SJCRH30 (cell line): ENCODE measurements around the gene PPM1L. TPM values are rescaled to one million over a fixed set of nuclear protein-coding genes. Genes with fewer than 3 reads are reported as not detected.

Experiments
- DNase-seq, 2 experiments: peaks; one replicate each; pipeline ENCODE4 v3.0.0-alpha.2; 2015 to 2020
- H3K27ac ChIP-seq: fragments of 250-450 bp; sonication (Bioruptor Pico); 2 replicates; pipeline ENCODE4 v1.5.1; 2020; ENCODE audit warnings: mild to moderate bottlenecking, moderate library complexity
- H3K27me3 ChIP-seq: fragments of 250-450 bp; sonication (Bioruptor Pico); 2 replicates; pipeline ENCODE4 v1.5.1; 2020; ENCODE audit warnings: mild to moderate bottlenecking, moderate library complexity
- H3K36me3 ChIP-seq: fragments of 250-450 bp; sonication (Bioruptor Pico); 2 replicates; pipeline ENCODE4 v1.5.1; 2020; ENCODE audit warnings: mild to moderate bottlenecking, moderate library complexity
- H3K4me1 ChIP-seq: fragments of 250-450 bp; sonication (Bioruptor Pico); 2 replicates; pipeline ENCODE4 v1.5.1; 2020; ENCODE audit warnings: mild to moderate bottlenecking, moderate library complexity
- H3K4me3 ChIP-seq: fragments of 250-450 bp; sonication (Bioruptor Pico); 2 replicates; pipeline ENCODE4 v1.5.1; 2020; ENCODE audit warnings: mild to moderate bottlenecking, moderate library complexity
- H3K9me3 ChIP-seq: fragments of 250-450 bp; sonication (Bioruptor Pico); replicated peaks from 2 replicates; pipeline ENCODE4 v1.5.1; 2020; ENCODE audit warnings: mild to moderate bottlenecking, moderate library complexity
- total RNA-seq: library from RNA; depleted of rRNA; stranded (reverse); fragments of >200 nt; shearing (Covaris generic); gene quantifications from 2 replicates; pipeline ENCODE4 v1.2.3, GENCODE V29; 2014

Gene PPM1L
- total RNA-seq, 1 experiment from 2014 or later, result 4.2 TPM

DNA sequence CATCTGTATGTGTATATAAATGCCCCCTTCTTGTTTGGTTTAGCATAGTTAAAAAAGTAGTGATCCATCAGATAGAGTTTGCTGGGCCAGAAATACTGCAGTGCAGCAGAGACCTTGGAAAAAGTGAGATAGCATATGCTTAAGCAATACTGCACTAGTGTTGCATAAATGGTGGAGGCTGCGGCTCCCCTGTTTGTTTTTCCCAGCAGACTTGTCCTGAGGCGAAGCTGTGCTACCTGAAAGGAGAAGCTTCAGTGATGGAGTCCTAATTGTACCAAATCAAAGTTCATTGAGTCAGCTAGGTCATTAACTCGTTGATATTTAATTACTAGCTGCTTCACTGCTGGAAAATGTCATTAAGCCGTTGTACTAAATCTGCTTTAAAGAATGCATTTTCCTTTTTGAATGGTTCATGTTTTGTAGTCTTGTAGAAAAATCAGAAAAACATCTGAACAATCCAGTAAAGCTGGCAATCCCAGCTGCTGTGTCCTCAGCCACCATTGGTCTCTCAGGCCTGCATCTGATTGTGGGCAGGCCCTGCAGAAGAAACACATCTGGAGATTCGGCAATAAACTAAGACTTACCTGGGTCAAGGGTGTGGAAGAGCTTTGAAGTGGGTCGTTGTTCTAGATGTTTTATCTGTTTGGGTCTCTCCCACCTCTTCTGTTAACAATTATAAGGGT is 179.5 kb downstream of the PPM1L start:
- no peaks in the 10 kb centered on the region for H3K27me3 ChIP-seq
- H3K27ac ChIP-seq, result no peak overlapping the region
- H3K4me1 ChIP-seq, result no peaks in the 10 kb centered on the region
- H3K4me3 ChIP-seq, result no peak overlapping the region
- no peaks in the 10 kb centered on the region for H3K36me3 ChIP-seq
- no peak for DNase-seq
- H3K9me3 ChIP-seq, result no peaks in the 10 kb centered on the region

DNA sequence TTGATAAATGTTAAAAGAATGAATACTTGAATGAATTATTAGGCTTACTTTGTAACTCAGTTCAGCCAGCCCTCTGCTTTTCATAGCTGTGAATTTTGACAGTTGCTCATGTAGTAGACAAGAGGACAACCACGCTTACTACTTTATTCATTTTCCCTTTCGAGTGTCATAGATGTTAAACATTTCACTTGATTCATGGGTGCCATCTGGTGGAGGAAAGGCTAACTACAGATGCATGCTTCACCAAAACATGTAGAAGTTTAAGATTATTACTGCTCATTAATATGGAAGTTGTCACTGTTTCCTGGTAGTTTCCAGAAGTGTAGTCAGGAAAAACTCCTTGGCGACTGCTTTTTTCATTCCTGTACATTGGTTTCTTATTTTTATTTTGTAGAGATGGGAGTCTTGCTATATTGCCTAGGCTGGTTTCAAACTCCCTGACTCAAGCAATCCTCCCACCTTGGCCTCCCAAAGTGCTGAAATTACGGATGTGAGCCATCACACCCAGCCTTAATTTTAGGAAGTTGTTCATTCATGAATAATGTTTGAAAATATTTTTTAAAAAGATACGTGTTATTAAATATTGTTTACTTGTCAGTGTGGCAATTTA is 186.0 kb downstream of the PPM1L start:
- Histone ChIP-seq H3K4me1 (no peaks in the 10 kb centered on the region), H3K9me3 (no peaks in the 10 kb centered on the region)
- peak; percentile 39 to 79 for DNase-seq

DNA sequence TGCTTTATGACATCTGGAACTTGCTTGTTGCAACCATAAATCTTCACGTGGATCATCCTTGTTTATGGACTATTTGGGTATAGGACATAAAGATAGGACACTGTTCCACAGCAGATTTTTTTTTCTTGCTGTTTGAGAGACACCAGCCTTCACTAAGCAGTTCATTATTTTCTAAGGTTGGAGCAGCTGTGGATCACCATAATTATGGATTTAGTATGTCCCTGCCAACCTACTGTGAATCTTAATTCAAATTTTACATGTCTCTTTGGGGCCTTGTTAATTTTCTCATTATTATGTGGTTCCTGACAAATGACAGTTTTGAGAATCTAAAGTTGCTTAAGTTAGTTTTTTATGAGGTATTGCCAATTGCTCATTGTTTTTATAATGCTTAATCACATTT is 188.0 kb downstream of the PPM1L start:
- Histone ChIP-seq H3K9me3 (no peaks in the 10 kb centered on the region), H3K27ac (no peak overlapping the region), H3K27me3 (no peaks in the 10 kb centered on the region), H3K4me3 (no peak overlapping the region), H3K4me1 (no peaks in the 10 kb centered on the region), H3K36me3 (no peaks in the 10 kb centered on the region)
- DNase-seq, result no peak

More for the DNA sequence above, 186.0 kb downstream of the PPM1L start:
- Histone ChIP-seq H3K4me3 (no peak overlapping the region), H3K27me3 (no peaks in the 10 kb centered on the region), H3K27ac (no peak overlapping the region), H3K36me3 (no peaks in the 10 kb centered on the region)

DNA sequence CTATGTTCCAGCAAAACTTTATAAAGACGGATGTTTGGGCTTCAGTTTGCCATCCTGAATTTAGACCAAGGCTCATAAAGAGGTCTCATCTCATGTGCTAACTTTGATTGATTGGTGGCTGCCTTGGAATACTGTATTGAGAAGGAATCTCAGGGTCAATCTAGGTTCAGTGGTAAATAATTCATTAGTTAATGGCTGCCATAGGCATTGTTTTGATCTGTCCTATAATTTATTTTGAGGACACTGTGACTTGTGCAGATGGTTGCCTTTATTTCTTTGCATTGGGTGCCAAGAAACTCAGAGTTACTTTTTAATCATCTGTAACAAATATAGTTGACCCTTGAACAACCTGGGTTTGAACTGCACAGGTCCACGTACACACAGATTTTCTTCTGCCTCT is 189.3 kb downstream of the PPM1L start:
- H3K27me3 ChIP-seq, result no peaks in the 10 kb centered on the region
- H3K9me3 ChIP-seq, result no peaks in the 10 kb centered on the region
- H3K27ac ChIP-seq, result no peak overlapping the region
- H3K4me1 ChIP-seq, result no peaks in the 10 kb centered on the region
- no peaks in the 10 kb centered on the region for H3K36me3 ChIP-seq
- H3K4me3 ChIP-seq, result no peak overlapping the region
- DNase-seq, result no peak

- no peaks in the 10 kb centered on the region for H3K36me3 ChIP-seq
- no peak overlapping the region for H3K27ac ChIP-seq
- no peaks in the 10 kb centered on the region for H3K9me3 ChIP-seq
- H3K4me1 ChIP-seq, result no peaks in the 10 kb centered on the region
- no peak overlapping the region for H3K4me3 ChIP-seq
- no peak for DNase-seq
- no peaks in the 10 kb centered on the region for H3K27me3 ChIP-seq
Observed at GRCh38 chr3:160948273-160948672, 192.2 kb downstream of the PPM1L start.

DNA sequence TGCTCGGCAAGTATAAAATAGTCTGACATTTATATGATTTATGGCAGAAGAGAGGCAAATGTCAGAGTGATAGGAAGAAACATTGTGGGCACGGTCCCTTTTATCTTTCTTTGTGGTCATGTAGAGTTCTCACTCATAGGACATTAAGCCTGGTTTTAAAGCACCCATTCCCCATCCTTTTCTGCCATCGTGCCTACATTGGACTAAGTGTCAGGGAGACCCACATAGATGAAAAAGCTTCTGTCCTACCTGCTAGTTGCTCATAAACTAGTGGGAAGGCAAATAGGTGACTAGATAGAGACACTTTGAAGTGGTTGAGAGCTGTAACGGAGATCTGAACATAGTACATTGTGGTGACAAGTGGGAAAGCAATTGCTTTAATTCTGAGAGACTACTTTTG is 193.4 kb downstream of the PPM1L start:
- Histone ChIP-seq H3K9me3 (no peaks in the 10 kb centered on the region), H3K27me3 (no peaks in the 10 kb centered on the region), H3K36me3 (no peaks in the 10 kb centered on the region), H3K4me1 (no peaks in the 10 kb centered on the region), H3K27ac (no peak overlapping the region), H3K4me3 (no peak overlapping the region)
- DNase-seq, result no peak

- H3K27ac ChIP-seq, result no peak overlapping the region
- no peak for DNase-seq
- H3K36me3 ChIP-seq, result no peaks in the 10 kb centered on the region
- H3K27me3 ChIP-seq, result no peaks in the 10 kb centered on the region
- H3K4me1 ChIP-seq, result no peaks in the 10 kb centered on the region
- H3K4me3 ChIP-seq, result no peak overlapping the region
- H3K9me3 ChIP-seq, result no peaks in the 10 kb centered on the region
Observed at GRCh38 chr3:160950542-160950941, 194.5 kb downstream of the PPM1L start.

DNA sequence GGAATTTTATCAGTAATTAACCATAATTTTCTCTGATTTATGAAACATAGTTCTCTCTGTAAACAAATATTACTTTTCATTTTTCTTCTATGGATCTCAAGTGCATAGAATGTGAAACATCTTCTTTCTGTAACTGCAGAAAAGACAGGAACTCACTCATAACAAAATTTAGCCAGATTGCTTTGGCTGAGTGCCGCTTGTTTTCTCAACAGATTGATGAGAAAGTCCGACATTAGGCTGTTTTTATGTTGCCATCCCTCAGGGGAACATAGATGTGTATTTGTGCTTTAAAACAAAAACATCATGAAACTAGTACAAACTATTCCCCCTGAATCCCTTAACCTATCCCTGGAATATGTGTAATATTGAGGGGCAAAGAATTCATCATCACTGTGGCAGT is 194.9 kb downstream of the PPM1L start:
- H3K27ac ChIP-seq, result no peak overlapping the region
- H3K9me3 ChIP-seq, result no peaks in the 10 kb centered on the region
- no peaks in the 10 kb centered on the region for H3K36me3 ChIP-seq
- no peaks in the 10 kb centered on the region for H3K27me3 ChIP-seq
- no peaks in the 10 kb centered on the region for H3K4me1 ChIP-seq
- no peak for DNase-seq
- H3K4me3 ChIP-seq, result no peak overlapping the region

DNA sequence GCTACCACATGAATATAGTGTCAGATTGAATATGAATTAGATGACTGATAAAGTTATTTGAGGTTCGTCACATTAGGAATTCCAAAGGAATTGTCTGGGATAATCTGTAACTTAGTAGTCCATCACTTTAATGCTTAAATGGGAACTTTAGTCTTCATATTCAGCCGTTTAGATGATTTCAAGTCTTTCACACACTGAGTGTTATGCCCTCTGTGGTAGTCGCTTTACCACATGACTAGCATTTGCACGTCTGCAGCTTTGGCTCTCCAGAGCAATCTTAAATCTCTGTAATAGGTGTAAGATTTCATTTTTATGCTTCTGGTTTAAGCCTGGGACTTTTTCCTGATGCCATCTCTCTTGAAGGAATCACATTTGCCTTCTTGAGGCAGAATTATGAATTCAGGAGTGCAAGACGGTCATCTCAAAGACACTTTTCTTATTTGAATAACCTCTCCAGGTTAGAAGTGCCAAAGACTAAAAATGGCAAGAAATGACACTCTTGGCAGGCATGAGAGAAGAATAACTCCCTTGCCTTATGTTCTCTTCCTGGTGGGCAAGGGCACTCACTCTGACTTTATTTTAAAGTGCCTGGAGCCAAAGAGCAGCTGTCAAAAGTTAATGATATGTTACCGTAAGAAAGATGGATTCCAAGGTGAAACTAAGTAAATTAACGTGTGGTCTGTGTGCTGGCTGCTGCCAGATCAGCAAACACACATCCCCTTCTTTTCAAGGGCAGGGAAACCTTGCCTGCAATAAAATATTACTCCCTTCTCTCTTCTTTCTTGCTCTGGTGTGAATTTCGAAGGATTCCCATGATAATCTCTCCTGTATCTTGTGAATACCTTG is 195.8 kb downstream of the PPM1L start:
- no peak overlapping the region for H3K4me3 ChIP-seq
- no peaks in the 10 kb centered on the region for H3K9me3 ChIP-seq
- no peaks in the 10 kb centered on the region for H3K4me1 ChIP-seq
- H3K27ac ChIP-seq, result no peak overlapping the region
- H3K27me3 ChIP-seq, result no peaks in the 10 kb centered on the region
- DNase-seq, result no peak
- no peaks in the 10 kb centered on the region for H3K36me3 ChIP-seq

DNA sequence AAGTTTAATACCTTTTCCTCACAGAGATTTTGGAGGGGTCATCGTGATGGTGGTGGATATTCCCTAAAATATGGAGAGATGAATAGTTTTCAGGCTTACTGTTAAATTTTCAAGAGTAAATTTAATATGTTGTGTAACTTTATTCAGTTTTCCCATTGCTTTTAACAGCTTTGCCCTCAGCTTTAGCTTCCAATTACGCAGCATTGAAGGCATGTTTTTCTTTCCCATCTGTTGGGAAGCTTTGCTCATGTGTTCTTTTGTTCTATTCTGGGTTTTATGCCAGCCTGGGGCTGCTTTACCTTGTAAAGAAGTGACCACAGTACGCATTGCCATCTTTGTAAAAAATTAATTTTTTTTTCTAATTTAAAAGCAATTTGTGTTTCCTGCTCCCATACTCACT is 197.7 kb downstream of the PPM1L start:
- Histone ChIP-seq H3K4me1 (no peaks in the 10 kb centered on the region), H3K9me3 (no peaks in the 10 kb centered on the region), H3K4me3 (no peak overlapping the region), H3K27me3 (no peaks in the 10 kb centered on the region), H3K27ac (no peak overlapping the region), H3K36me3 (no peaks in the 10 kb centered on the region)
- no peak for DNase-seq

- H3K36me3 ChIP-seq, result no peaks in the 10 kb centered on the region
- no peaks in the 10 kb centered on the region for H3K4me1 ChIP-seq
- peak in 1 of 2 experiments; percentile 19 for DNase-seq
- H3K27me3 ChIP-seq, result no peaks in the 10 kb centered on the region
- H3K4me3 ChIP-seq, result no peak overlapping the region
- H3K27ac ChIP-seq, result no peak overlapping the region
- no peaks in the 10 kb centered on the region for H3K9me3 ChIP-seq
Observed at GRCh38 chr3:160956785-160957184, 200.8 kb downstream of the PPM1L start.

DNA sequence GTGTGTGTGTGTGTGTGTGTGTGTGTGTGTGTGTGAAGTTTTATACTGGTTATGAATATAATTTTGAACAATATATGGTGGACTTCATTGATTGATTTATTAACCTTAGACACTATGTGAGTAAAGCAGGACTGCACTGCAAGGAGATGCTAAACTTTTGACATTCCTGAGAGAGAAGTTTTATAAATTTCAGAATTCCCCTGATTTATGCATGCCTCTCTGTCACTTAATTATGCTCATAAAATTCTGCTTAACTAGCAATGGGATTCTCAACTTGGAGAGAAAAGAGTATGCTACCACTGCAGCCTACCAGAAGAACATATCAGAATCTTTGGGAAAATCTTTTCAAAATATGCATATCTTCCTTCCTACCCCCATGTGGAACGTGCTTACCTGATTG is 204.5 kb downstream of the PPM1L start:
- H3K36me3 ChIP-seq, result no peaks in the 10 kb centered on the region
- no peaks in the 10 kb centered on the region for H3K9me3 ChIP-seq
- H3K27ac ChIP-seq, result no peak overlapping the region
- no peak overlapping the region for H3K4me3 ChIP-seq
- no peak for DNase-seq
- no peaks in the 10 kb centered on the region for H3K27me3 ChIP-seq
- no peaks in the 10 kb centered on the region for H3K4me1 ChIP-seq

- no peak for DNase-seq
- Histone ChIP-seq H3K4me3 (no peak overlapping the region), H3K27me3 (no peaks in the 10 kb centered on the region)
Observed at GRCh38 chr3:160963949-160964348, 207.9 kb downstream of the PPM1L start.

GRCh38 chr3:160968761-160969160 is 212.7 kb downstream of the PPM1L start:
- no peak for DNase-seq
- Histone ChIP-seq H3K9me3 (no peaks in the 10 kb centered on the region), H3K27ac (no peak overlapping the region), H3K4me3 (no peak overlapping the region), H3K27me3 (no peaks in the 10 kb centered on the region), H3K36me3 (no peaks in the 10 kb centered on the region), H3K4me1 (peaks cover 4% of the 10 kb centered on the region; the same call in 1 of the 2 replicates)

More at GRCh38 chr3:160963949-160964348, 207.9 kb downstream of the PPM1L start:
- no peaks in the 10 kb centered on the region for H3K9me3 ChIP-seq
- H3K4me1 ChIP-seq, result no peaks in the 10 kb centered on the region
- H3K27ac ChIP-seq, result no peak overlapping the region
- H3K36me3 ChIP-seq, result no peaks in the 10 kb centered on the region

DNA sequence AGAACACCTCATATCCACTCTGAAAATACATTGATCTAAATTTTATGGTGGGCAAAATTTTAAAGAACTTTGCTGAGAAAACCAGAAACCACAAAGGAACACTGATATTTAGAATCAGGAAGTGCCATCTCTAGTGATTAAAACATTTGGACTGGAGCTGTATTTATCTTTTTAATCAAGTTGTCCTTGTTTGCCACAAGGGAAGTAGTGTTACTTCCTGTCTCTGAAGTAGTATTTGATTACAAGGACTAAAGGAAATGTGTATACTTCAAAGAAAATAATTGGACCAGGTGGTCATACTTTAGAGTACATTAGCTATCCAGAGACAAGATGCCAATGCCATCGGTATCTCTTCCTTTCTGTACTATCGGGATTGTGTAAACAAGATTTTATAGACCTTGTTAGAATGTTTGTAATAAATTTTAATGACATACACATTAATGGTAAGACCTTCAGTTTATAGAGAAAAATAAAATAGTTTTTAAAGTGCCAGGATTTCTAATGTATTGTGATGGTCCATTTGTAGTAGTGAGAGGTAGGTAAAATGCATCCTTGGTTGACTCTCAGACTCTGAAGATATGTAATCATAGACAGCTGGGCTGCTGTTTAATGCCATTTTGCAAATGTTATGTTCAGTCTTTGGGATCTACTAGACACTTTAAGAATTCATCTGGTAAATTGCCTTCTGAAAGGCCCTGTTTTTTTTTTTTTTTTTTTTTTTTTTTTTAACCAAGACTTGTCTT is 217.2 kb downstream of the PPM1L start:
- Histone ChIP-seq H3K9me3 (no peaks in the 10 kb centered on the region), H3K27ac (no peak overlapping the region), H3K4me1 (peaks cover 4% of the 10 kb centered on the region; the same call in 1 of the 2 replicates), H3K27me3 (no peaks in the 10 kb centered on the region), H3K36me3 (no peaks in the 10 kb centered on the region), H3K4me3 (no peak overlapping the region)
- no peak for DNase-seq
